Measurements from ENCODE around the gene FOXE1. TPM values are rescaled to one million over a fixed set of nuclear protein-coding genes. Genes with fewer than 3 reads are reported as not detected.

The FOXE1 gene
- total and polyA plus RNA-seq, 8 donors: 1.9 to 8.0 TPM; not detected in 6

GRCh38 chr9:97905228-97905627, 52.2 kb downstream of the FOXE1 start:
- no peak for DNase-seq
- Histone ChIP-seq H3K9me3 (no peaks in the 10 kb centered on the region), H3K36me3 (peaks cover 14 to 72% (median 66%) of the 10 kb centered on the region in 4 donors), H3K4me3 (no peak overlapping the region), H3K27ac (peak overlapping the region in 2 of 5 donors; percentile 55 to 76), H3K27me3 (no peaks in the 10 kb centered on the region), H3K4me1 (peaks cover 6 to 53% (median 27%) of the 10 kb centered on the region in 4 donors)
- WGBS, 5 donors: 79 to 96% (median 85%) methylated on average over 2 of the region's 2 CpGs
- intact Hi-C loops (cut with DNase I; ENCODE audit: low total_unique reads): no loop called here
- no peak for TF ChIP-seq POLR2A (IDR thresholded peaks at IDR 0.05)

Other genes with a start within 250 kb of the FOXE1 start
- 10 to 100 TPM in 4 of 5 donors, 1 to 10 TPM in 1; 2.3 to 29.9 (median 25.0) TPM for gene TSTD2, start 219.9 kb upstream of the FOXE1 start, total RNA-seq
- 1 to 10 TPM; 8.3 to 9.5 (median 9.0) TPM for gene TSTD2, start 219.9 kb upstream of the FOXE1 start, polyA plus RNA-seq
- 10 to 100 TPM; 15.6 to 90.4 (median 37.5) TPM for gene NCBP1, start 219.4 kb upstream of the FOXE1 start, total RNA-seq
- 1 to 10 TPM; 5.5 to 6.7 (median 6.3) TPM for gene NCBP1, start 219.4 kb upstream of the FOXE1 start, polyA plus RNA-seq
- gene XPA, start 155.9 kb upstream of the FOXE1 start, total RNA-seq: 10 to 100 TPM in 4 of 5 donors, 1 to 10 TPM in 1; 1.3 to 31.0 (median 25.7) TPM
- gene XPA, start 155.9 kb upstream of the FOXE1 start, polyA plus RNA-seq: 10 to 100 TPM; 21.6 to 26.6 (median 22.1) TPM
- gene TRMO, start 69.3 kb downstream of the FOXE1 start, total RNA-seq: 10 to 100 TPM in 3 of 5 donors, 1 to 10 TPM in 2; 2.9 to 98.2 (median 29.0) TPM
- gene TRMO, start 69.3 kb downstream of the FOXE1 start, polyA plus RNA-seq: 10 to 100 TPM in 1 of 3 donors, 1 to 10 TPM in 2; 7.4 to 10.8 (median 9.9) TPM
- 1 to 10 TPM in 1 of 5 donors, not detected in 4; 1.8 TPM for gene HEMGN, start 84.9 kb downstream of the FOXE1 start, total RNA-seq
- not detected for gene HEMGN, start 84.9 kb downstream of the FOXE1 start, polyA plus RNA-seq
- gene ANP32B, start 130.1 kb downstream of the FOXE1 start, total RNA-seq: 100 to 1,000 TPM in 1 of 5 donors, 10 to 100 TPM in 3, 1 to 10 TPM in 1; 8.2 to 149 (median 35.3) TPM
- gene ANP32B, start 130.1 kb downstream of the FOXE1 start, polyA plus RNA-seq: 100 to 1,000 TPM; 149 to 267 (median 169) TPM
- gene NANS, start 203.5 kb downstream of the FOXE1 start, total RNA-seq: 100 to 1,000 TPM in 1 of 5 donors, 10 to 100 TPM in 4; 12.1 to 261 (median 82.1) TPM
- gene NANS, start 203.5 kb downstream of the FOXE1 start, polyA plus RNA-seq: 100 to 1,000 TPM in 2 of 3 donors, 10 to 100 TPM in 1; 95.3 to 143 (median 104) TPM

Measured in stomach (tissue), 9 donors.